ENCODE measurements around the gene AK5.

DNA sequence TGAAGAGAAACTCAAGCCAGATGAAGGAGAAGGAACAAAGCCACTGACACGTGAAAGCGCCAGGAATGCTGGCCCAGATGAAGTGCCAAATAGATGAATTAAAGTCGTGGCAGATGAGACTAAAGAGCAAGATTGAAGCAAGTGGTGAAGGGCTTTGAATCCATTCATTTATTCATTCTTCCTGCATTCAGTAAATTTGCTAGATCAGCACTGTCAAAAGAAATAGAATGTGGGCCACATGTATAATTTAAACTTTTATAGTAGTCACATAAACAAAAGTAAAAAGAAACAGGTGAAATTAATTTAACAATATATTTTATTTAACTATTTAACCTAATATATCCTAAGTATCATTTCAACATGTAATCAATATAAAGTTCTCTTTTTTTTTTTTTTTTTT is 265.1 kb downstream of the AK5 start:
- TF ChIP-seq CTCF (optimal IDR thresholded peaks at IDR 0.05 in 1 of 3, IDR thresholded peaks at IDR 0.05 in 1 of 3, conservative IDR thresholded peaks at IDR 0.05 in 1 of 3; ENCODE audit: extremely low read depth in 1 of 3, insufficient read depth in 2 of 3, low read length in 3 of 3) (no peak), EZH2 (IDR thresholded peaks at IDR 0.05; ENCODE audit: low read length) (no peak)
